ENCODE data around the gene ZFAND5.

ZFAND5 gene

DNA sequence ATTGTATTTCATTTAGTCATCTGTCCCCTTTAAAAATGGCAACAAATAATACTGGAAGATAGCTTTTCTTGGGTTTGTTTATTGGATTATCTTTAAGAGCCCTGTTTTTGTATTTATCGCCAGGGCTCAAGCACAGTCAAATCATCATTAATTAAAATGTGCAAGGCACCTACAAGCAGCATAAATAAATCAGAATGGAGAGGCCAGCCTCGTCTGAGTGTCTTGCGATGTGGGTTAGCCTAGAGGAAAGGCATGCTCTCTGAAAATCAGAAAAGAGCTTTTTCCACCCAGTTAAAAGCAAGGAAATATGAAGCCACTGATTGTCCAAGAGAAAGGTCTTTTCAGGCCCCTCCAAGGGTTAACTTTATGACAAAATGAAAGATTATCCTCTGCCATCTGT, 31.8 kb downstream of the ZFAND5 start:
- TF ChIP-seq, protein P1, sequence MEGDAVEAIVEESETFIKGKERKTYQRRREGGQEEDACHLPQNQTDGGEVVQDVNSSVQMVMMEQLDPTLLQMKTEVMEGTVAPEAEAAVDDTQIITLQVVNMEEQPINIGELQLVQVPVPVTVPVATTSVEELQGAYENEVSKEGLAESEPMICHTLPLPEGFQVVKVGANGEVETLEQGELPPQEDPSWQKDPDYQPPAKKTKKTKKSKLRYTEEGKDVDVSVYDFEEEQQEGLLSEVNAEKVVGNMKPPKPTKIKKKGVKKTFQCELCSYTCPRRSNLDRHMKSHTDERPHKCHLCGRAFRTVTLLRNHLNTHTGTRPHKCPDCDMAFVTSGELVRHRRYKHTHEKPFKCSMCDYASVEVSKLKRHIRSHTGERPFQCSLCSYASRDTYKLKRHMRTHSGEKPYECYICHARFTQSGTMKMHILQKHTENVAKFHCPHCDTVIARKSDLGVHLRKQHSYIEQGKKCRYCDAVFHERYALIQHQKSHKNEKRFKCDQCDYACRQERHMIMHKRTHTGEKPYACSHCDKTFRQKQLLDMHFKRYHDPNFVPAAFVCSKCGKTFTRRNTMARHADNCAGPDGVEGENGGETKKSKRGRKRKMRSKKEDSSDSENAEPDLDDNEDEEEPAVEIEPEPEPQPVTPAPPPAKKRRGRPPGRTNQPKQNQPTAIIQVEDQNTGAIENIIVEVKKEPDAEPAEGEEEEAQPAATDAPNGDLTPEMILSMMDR (IDR thresholded peaks at IDR 0.05; ENCODE audit: low read length, missing control alignments) = no peak
- no peak overlapping the region for H3K4me3 ChIP-seq (replicated peaks; ENCODE audit: low read depth, low read length)
- no peak for DNase-seq (ENCODE audit: low read depth)

DNA sequence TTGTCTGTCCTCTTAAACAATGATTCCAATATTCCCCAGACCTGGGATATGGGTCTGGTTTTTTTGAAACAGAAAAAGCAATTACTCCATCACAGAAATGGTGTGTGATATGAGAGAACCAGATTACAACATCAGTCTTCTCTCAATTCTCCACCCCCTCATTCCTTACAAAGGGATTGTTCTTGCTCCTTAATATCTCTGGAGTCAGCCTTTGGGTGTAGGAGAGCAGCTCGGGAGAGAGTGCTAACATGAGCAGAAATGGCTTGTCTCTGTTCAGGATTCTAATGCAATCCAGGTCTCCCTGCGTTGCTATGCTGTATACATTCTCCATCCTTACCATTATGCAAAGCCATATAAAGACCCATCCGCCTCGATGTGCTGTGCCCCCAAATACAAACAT, 32.7 kb downstream of the ZFAND5 start:
- no peak overlapping the region for H3K4me3 ChIP-seq (replicated peaks; ENCODE audit: low read depth, low read length)
- TF ChIP-seq, protein P1 (IDR thresholded peaks at IDR 0.05; ENCODE audit: low read length, missing control alignments) = no peak
- DNase-seq (ENCODE audit: low read depth) = peak; percentile 36

DNA sequence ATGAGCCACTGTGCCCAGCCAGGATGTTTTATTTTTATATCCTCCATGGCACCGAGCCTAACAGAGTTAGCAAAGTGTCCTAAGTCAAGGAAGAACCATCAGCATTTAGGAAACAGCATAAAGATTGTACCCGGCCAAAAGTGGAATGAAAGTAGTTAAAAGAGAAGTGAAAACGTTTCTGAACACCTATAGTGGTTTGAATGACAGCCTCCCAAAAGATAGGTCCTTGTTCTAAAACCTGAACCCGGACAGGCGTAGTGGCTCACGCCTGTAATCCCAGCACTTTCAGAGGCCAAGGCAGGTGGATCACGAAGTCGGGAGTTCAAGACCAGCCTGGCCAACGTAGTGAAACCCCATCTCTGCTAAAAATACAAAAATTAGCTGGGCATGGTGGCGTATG, 37.4 kb downstream of the ZFAND5 start:
- H3K4me3 ChIP-seq (replicated peaks; ENCODE audit: low read depth, low read length) = no peak overlapping the region
- TF ChIP-seq, protein P1 (IDR thresholded peaks at IDR 0.05; ENCODE audit: low read length, missing control alignments) = no peak
- DNase-seq (ENCODE audit: low read depth) = no peak

DNA sequence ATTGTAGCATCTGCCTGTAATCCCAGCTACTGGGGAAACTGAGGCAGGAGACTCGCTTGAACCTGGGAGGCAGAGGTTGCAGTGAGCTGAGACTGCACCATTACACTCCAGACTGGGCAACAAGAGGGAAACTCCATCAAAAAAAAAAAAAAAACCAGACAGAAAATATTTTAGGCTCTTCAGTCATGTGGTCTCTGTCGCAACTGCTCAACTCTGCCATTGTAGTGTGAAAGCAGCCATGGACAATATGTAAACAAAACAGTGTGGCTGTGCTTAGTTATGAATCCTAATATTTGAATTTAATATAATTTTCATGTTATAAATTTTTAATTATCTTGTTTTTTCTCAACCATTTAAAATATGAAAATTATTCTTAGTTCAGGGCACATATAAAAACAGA, 38.4 kb downstream of the ZFAND5 start:
- TF ChIP-seq, protein P1 (IDR thresholded peaks at IDR 0.05; ENCODE audit: low read length, missing control alignments) = no peak
- H3K4me3 ChIP-seq (replicated peaks; ENCODE audit: low read depth, low read length) = no peak overlapping the region
- peak; percentile 48 for DNase-seq (ENCODE audit: low read depth)

DNA sequence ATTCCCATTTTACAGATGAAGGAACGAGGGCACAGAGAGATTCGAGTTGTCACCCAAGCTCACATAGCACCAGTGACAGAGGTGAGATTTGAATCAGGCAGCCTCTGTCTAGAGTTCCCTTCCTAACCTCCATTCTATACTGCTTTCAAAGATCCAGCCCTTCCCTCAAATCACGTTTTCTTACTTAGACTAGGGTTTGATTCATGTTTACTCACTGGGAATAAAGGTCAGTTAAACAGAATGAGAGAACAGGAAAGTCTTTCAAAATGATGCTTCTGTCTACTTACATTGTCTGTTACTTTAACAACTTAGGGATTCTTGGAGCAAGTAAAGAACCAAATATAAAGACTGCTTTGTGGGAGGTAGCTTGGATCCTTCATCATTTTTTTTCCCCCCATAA, 40.0 kb downstream of the ZFAND5 start:
- TF ChIP-seq, protein P1 (IDR thresholded peaks at IDR 0.05; ENCODE audit: low read length, missing control alignments) = no peak
- DNase-seq (ENCODE audit: low read depth) = no peak
- H3K4me3 ChIP-seq (replicated peaks; ENCODE audit: low read depth, low read length) = no peak overlapping the region

DNA sequence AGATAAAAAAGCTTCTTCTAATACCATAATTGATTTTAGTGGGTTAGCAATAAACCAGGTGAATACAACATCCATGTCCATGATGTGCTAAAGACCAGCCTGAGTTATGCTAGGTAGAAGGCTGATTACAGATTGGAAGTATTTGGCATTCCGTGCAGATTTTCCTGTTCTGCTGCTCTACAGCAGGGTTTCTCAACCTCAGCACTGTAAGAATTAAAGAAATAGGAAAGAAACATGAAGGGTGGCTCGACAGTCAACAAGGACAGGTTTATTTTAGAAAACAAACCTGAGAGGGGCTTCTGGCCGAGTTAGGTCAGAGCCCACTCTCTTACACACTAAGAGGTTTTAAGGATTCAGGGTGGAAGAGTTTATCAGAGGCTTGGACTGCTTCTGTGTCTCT, 42.3 kb downstream of the ZFAND5 start:
- no peak overlapping the region for H3K4me3 ChIP-seq (replicated peaks; ENCODE audit: low read depth, low read length)
- TF ChIP-seq, protein P1 (IDR thresholded peaks at IDR 0.05; ENCODE audit: low read length, missing control alignments) = no peak
- no peak for DNase-seq (ENCODE audit: low read depth)

DNA sequence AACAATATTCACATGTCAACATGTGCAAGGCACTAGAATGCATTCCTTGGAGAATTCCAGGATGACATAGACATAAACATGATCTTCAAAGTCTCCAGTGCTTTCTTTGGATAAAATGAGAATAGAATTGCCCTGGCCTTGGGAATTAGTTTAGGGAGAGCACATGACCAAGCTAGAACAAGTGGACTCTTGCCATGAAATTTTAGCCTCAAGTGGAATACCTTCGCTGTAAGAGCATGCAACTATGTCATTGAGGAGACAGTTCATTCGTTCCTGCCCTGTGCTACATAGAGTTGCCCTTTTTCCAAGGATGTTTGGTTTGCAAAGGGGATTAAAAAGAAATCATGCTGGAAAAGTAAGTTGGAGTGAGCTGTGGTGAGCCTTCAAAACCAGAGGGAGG, 42.7 kb downstream of the ZFAND5 start:
- TF ChIP-seq, protein P1 (IDR thresholded peaks at IDR 0.05; ENCODE audit: low read length, missing control alignments) = no peak
- no peak overlapping the region for H3K4me3 ChIP-seq (replicated peaks; ENCODE audit: low read depth, low read length)
- no peak for DNase-seq (ENCODE audit: low read depth)
